Measurements from ENCODE around the gene MRPL34. TPM values are rescaled to one million over a fixed set of nuclear protein-coding genes. Genes with fewer than 3 reads are reported as not detected.

MRPL34 gene
- 33.8 and 37.7 TPM in 2 replicates for total RNA-seq

DNA sequence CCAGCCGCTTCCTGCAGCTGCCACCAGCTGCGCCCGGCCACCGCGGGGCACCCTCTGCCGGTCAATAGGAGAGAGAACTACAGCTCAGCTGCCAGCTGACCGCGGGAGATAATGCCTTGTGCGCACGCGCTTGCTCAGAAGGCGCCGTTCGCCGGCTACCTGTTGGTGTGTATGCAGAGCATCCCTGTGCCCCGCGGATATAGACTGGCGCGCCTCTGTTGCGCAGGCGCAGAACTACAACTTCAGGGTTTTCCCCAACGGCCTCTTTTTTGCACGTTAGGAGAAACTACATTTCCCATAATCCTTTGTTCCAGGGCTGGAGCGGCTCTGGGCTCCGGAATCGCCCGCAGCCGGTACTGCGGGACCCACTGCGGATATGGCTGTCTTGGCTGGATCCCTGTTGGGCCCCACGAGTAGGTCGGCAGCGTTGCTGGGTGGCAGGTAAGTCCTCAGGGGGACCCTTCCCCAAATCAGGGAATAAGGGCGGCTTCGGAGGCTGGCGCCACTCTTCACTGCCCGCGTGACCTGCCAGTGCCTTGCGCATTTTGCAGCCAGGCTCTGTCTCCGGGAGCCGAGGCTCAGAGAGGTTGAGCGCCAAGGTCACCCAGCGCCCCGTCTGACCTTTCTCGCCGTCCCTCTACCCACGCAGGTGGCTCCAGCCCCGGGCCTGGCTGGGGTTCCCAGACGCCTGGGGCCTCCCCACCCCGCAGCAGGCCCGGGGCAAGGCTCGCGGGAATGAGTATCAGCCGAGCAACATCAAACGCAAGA is at the start of gene MRPL34:
TSS of gene MRPL34 (plus strand) at position 356 of the 768 bp plus-strand sequence. CDS start at position 377, 21 bp downstream.

DNA sequence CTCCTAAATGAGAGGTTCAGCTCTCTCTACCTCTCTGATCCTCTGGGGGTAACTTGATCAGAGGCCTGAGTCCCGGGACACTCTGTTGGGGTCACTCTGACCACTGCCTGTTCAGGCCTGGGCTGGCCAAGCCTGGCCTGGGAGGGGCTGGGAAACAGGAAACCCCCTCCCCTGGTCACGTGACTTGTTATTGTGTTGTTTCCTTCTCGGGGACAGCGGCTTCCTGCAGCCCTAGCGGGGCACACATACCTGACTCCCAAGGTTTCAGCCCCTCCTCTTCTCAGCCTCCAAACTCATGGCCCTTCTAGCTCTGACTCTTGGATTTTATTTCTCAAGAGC is 41.1 kb upstream of the MRPL34 start, which contains the start of gene USHBP1:
TSS of gene USHBP1 (minus strand) at position 105 of the 339 bp plus-strand sequence. CDS start 446 bp downstream, outside the sequence.

DNA sequence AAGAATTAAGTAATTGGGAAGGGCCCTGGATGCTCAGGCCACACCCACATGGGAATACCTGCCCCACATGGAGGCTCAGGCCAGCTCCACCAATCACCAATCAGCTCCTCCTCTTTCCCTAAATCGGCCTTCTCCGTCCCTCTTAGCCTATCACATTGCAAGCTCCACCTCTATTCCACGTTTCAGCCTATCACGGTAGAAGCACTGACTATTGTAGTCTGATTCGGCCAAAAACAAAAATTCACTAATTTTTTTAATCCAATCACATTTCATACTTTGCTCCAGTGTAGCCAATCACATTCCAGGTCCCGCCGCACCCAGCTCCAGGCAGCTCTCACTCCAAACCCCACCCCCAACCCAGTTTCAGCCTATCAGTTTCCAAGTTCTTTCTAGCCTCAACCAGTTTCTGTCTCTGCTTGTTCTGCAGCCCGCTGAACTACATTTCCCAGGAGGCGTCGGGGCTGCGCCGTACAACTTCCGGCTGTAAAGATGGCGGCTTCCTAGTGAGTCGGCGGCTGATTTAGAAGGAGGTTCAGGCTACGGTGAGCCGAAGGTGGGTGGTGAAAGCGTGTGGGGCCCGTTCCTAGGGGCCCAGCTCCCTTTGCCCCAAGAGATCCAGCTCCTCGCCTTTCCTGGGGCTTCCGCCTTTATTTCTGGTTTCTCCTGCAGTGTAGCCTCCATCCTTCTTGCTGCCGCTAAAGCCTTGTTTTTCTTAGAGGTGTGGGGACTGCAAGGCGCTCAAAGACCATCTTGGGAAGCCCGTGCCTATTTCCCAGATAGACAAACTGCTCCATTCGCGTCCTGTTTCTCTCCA is 38.5 kb upstream of the MRPL34 start, which contains the start of gene BABAM1:
TSS of gene BABAM1 (plus strand) at position 469 of the 814 bp plus-strand sequence. CDS start 1,364 bp downstream, outside the sequence.

DNA sequence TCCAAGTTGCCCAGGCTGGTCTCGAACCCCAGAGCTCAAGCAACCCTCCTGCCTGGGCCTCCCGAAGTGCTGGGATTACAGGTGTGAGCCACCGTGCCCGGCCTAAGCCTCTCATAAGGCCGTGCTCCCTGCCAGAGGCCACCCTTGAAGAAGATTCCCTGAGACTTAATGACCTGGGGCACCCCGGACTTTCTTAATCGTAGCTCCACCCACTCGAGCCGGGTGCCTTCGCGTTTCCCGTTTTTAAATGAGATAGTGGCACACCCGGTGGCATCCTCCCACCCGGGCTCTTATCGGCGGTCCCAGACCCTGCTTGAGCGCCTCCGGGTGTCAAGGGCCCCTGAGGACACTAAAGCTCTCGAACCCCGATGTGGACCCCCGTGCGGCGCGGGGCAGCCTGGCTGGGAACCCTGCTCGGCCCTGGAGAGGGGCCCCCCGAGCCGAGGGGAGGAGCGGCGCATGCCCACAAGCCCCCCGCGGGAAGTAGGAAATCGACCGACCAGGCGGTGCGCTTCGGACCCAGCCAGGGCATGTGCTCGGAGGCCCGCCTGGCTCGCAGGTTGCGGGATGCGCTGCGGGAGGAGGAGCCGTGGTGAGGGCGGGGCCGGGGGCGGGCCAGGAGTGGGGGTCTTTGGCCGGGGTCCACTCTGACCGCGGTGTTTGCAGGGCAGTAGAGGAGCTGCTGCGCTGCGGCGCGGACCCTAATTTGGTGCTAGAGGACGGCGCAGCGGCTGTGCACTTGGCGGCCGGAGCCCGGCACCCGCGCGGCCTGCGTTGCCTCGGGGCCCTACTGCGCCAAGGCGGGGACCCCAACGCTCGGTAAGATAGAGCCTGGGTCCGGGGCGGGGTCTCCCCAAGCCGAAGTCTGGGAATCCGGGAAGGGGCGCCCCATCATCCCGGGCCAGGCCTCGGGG is 24.0 kb upstream of the MRPL34 start, which contains the start of gene ANKLE1:
TSS of gene ANKLE1 (plus strand) at position 511 of the 914 bp plus-strand sequence. CDS start at position 531, 20 bp downstream.

DNA sequence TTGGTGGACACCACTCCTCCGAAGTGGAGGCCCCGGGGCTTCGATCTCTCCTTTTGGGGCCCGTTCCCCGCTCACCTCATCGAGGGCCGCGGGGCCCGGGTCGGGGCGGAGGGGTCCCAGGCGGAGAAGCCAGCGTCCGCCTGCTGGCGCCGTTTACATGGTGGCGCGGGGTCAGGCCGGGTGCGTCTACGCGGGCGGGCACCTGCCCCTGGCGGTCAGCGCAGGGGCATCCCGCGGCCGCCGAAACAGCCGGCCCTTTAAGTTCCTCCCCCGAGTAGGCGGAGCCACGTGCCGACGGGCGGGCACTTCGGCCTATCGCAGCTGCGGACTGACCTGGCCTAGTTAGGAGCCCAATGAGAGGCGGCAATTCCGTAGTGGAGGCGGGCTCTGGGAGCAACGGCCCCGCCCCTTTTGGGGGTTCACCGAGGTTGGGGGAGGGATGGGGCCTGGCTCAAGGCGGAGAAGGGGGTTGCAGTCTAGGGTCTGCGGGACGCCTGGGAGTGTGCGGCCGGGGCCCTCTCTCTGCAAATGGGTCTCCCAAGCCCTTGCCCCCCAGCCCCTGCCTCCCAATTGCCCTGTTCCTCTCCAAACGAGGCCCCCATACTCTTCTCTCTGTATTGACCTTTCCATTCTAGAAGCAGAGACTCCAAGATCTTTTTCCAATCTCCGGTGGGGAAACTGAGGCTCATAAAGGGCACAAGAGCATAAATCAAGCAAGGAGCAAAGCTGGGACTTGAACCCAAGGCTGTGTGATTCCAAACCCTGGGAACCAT is 2.3 kb upstream of the MRPL34 start, which contains the start of gene ABHD8:
TSS of gene ABHD8 (minus strand) at position 259 of the 773 bp plus-strand sequence. CDS start 1,809 bp downstream, outside the sequence.

DNA sequence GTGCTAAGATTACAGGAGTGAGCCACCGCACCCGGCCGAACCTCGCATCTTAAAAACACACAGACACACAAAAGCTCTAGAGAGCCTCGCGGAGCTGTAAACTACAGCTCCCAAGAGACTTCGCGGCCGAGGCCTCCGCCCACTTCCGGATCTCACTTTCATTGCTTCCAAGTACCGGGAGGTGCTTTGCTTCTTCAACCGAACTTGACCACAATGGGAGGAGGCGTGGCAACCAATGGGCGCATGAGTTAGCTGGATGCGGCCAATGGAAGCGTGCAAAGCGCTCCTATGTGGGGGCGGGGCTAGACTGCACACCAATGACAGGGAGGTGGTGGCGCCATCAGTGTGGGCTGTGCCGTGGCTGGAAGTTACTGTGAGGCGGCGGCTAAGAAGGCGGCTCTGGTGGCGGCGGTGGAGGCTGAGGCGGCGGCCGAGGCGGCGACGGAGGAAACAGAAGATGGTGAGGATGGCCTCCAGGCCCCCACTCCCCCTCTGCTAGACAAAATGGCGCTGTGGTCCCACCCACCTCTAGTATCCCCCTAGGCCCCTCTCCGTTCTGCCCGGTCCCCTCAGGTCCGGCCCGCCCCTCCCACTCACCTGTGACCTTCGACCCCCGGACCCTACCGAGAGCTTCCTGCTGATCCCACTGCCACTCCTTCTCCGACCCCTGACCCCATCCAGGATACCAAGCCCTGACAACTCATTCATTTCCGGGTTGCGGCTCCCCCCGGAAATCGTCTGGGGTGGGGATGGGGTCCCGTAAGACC is 3.7 kb downstream of the MRPL34 start, which contains the start of gene DDA1:
TSS of gene DDA1 (plus strand) at position 366 of the 767 bp plus-strand sequence. CDS start at position 458, 92 bp downstream.

DNA sequence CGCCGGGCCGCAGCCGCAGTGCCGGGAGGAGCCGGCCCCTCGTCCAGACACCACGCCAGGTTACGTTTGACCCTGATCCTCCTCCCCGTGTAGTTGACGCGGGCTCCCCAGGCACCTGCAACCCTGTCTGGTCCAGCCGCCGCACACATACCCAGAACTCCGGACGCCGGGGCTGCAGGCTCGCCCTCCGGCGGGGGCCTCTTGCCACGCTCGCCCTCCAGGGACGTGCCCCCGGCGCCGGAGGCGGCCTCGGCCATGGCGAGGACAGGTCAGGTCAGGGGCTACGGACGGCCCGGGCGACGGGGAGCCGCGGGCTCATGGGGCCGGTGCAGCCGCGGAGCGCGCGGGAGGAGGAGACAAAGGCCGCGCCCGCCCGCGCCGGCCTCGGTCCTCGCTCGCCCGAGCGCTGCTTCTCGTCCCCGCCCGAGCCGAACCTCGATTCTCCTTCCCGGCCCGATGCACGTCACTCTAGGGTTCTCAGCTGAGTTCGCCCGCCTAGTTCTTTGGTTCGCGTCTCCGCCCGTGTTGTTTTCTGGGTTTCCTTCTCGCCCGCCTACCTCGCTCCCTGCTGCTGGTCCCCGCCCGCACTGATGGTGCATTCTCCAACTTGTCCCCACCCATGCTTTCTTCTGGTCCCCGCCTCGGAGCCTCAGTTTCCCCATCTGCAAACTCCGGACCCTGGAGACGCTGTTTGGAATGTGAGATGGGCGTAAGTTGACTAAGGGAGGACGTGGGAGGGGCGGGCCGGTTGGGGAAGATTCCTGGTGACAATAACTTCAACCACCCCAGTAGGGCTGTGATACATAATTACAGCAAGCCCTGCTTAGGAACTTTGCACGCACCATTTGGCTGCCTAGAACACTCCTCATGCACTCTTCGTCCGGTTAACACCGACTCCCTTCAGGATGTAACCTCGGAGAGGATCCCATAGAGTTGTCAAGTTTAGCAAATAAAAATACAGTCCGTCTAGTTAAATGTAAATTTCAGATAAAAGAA is 29.0 kb downstream of the MRPL34 start, which contains the start of gene ANO8:
TSS of gene ANO8 (minus strand) at position 442 of the 996 bp plus-strand sequence. CDS start at position 257, 185 bp downstream.

DNA sequence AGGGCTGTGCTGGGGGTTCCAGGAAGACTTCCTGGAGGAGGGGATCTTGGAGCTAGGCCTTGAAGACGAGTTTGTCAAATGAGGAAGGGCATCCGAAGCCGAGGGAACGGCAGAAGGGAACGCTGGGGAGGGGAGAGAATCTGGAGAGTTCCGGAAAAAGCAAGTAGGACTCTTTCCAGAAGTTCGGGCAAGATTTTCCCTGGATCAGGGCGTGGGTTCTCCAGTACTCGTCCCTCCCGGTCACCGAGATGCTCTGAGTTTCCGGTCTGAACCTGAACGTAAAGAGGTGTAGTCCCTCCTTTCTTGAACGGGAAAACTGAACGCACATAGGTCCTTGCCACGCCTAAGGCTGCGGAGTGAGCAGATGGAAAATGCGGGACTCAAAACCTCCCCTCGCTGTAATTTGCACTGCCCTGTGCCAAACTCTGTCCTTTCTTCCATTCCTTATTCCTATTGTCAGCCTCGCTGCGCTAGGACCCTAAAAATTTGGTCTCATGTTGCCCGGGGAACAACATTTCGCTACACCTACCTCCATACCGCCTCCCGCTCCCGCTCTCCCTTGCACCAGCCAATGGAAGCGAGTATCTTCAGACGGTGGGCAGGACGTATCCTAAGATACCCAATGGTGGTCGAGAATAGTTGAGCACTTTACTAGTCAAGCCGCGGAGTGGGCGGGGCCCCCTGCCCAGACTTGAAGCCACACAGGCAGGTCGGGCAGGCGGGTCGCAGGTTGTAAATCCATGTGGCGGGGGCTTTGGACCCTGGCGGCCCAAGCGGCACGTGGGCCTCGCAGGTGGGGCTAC is 31.4 kb downstream of the MRPL34 start, which contains the start of gene GTPBP3:
TSS of gene GTPBP3 (plus strand) at position 682 of the 803 bp plus-strand sequence. CDS start at position 741, 59 bp downstream.

Other genes starting within 250 kb of the MRPL34 start
- gene HAUS8, start 230.4 kb upstream of the MRPL34 start, total RNA-seq = 4.9 and 5.6 TPM in 2 replicates
- 34.2 and 50.0 TPM in 2 replicates for gene MYO9B, start 230.1 kb upstream of the MRPL34 start, total RNA-seq
- 19.2 and 19.6 TPM in 2 replicates for gene USE1, start 90.5 kb upstream of the MRPL34 start, total RNA-seq
- gene OCEL1, start 79.6 kb upstream of the MRPL34 start, total RNA-seq = 4.1 and 4.2 TPM in 2 replicates
- gene NR2F6, start 60.0 kb upstream of the MRPL34 start, total RNA-seq = 49.7 and 55.8 TPM in 2 replicates
- gene USHBP1, start 41.1 kb upstream of the MRPL34 start, total RNA-seq = 13.3 and 17.2 TPM in 2 replicates
- gene BABAM1, start 38.4 kb upstream of the MRPL34 start, total RNA-seq = 134 and 168 TPM in 2 replicates
- gene ANKLE1, start 24.0 kb upstream of the MRPL34 start, total RNA-seq = 0.65 and 1.4 TPM in 2 replicates
- gene ABHD8, start 2.4 kb upstream of the MRPL34 start, total RNA-seq = 5.2 and 9.9 TPM in 2 replicates
- gene DDA1, start 3.7 kb downstream of the MRPL34 start, total RNA-seq = 10.4 and 27.7 TPM in 2 replicates
- 3.6 and 3.8 TPM in 2 replicates for gene ANO8, start 29.0 kb downstream of the MRPL34 start, total RNA-seq
- 15.3 and 18.7 TPM in 2 replicates for gene GTPBP3, start 31.7 kb downstream of the MRPL34 start, total RNA-seq
- 0.61 and 4.5 TPM in 2 replicates for gene PLVAP, start 71.5 kb downstream of the MRPL34 start, total RNA-seq
- under 0.01 and 1.2 TPM in 2 replicates for gene CCDC194, start 88.3 kb downstream of the MRPL34 start, total RNA-seq
- gene BST2, start 99.8 kb downstream of the MRPL34 start, total RNA-seq = 146 and 1,184 TPM in 2 replicates
- 44.2 and 46.0 TPM in 2 replicates for gene MVB12A, start 114.2 kb downstream of the MRPL34 start, total RNA-seq
- not detected in 2 replicates for gene TMEM221, start 142.8 kb downstream of the MRPL34 start, total RNA-seq
- not detected in 2 replicates for gene NXNL1, start 155.1 kb downstream of the MRPL34 start, total RNA-seq
- 7.8 and 9.6 TPM in 2 replicates for gene SLC27A1, start 164.7 kb downstream of the MRPL34 start, total RNA-seq
- 47.3 and 53.9 TPM in 2 replicates for gene PGLS, start 205.8 kb downstream of the MRPL34 start, total RNA-seq
- 72.8 and 87.1 TPM in 2 replicates for gene COLGALT1, start 249.8 kb downstream of the MRPL34 start, total RNA-seq